ENCODE results near the gene EXOC4.

- TF ChIP-seq CTCF (IDR thresholded peaks at IDR 0.05) = no peak
- TF ChIP-seq POLR2A (IDR thresholded peaks at IDR 0.05) = no peak
- TF ChIP-seq POLR2AphosphoS5 (IDR thresholded peaks at IDR 0.05) = no peak
- no peak for TF ChIP-seq EP300 (IDR thresholded peaks at IDR 0.05; ENCODE audit: low read depth)
Measured at GRCh38 chr7:133780912-133781311, 528.0 kb downstream of the EXOC4 start.

Data from transverse colon (tissue), 4 donors.